NCI-H1105 treated with DMSO at 0.1 percent for 48 hours (cell line): ENCODE measurements around the gene PXMP4.

Source experiments
- DNase-seq: peaks from one replicate; lab custom pipeline; 2025; lab: John Stamatoyannopoulos, UW

PXMP4 gene

DNA sequence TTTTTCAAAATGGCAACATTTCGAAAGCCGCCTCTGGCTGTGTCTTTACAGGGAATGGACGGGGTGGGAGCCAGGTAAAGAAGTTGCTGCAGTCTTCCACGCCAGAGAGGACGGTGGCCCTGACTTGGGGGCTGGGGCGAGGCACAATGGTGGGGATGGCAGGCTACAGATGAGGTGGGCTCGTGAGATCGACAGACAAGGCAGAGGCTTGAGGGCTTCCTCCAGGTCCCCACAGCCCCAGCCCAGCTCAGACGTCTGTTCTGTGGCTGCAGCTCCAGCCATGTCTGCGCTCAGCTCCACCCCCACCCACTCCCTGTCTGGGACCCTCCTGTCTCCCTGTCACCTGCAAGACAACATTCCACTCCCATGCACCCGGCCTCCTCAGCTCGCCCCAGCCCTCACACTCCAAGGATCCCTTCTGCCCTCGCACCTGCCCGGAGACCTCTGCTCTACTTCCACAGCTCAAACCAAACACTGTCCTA, 65.4 kb downstream of the PXMP4 start:
- DNase-seq: peak; percentile 76

DNA sequence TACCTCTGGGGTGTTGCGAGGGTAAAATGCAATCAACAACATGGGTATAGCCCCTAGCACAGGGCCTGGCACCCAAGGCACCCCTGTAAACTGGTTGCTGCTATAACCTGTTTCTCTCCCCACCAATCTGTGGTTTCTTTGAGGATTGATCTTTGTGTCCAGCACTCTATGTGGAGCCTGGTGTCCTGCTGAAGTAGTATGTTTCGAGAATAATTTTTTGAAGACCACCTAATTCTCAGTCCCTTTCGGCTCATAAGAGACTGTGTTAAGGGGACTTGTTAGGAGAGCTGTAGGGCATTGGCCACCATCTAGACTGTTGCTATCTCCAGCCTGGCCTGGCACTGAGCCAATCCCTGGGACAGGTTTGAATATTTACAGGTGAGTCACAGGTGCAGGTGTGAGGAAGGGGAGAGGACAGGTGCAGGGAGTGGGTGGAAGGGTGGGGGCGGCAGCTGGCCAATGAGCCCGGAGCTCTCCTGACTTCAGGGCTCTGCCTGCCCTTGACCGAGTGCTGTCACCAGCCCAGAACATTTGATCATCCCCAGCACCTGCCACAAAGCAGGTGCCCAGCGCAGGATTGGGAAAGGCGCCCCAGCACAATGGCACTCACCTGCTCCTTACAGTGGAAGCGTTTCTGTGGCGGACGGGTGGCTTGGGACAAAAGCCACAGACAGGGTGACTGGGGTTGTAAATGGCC, 66.1 kb downstream of the PXMP4 start:
- peak; percentile 99 for DNase-seq

DNA sequence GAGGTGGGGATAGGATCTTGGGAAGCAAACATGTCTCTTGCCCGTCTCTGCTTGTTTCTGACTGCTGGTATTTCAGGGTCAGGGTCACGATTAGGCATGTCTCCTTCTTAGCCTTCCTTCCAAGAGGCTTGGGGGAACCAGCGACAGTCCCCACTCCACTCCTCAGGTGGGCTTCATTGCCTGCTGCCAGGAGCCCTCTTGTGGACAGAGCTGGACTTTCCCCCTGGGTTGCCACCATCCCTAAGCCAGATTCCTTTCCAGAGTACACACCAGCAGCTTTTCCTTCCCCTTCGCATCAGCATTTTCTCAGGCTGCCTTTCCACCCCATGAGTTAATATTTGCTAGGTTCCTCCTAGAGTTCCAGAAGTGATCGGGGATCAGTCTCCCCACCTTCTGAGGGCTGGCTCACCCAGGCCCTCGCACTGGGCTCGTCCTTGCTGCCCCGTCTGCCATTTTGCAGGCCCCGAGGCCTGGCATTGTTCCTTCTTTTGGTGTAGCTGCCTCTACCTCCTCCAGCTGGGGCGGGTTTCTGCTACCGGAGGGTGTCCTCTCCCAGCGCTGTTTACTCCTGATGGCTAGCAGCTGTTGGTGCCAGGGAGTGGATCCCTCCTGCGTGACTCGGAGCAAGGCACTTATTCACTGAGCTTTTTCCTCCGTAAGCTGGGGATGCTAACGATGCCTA, 66.8 kb downstream of the PXMP4 start:
- peak; percentile 86 for DNase-seq
